Measurements from ENCODE around the gene S100P.
"Not testable (repeated sequence)": the region's sequence is repeated elsewhere in the genome, so short reads cannot be mapped to it uniquely, and the experiment has no call there.

S100P gene

GRCh38 chr4:6693231-6694176 lies at the start of gene S100P:
TSS of gene S100P (plus strand) at chr4:6693878. CDS start at chr4:6693933, 55 bp downstream.
- DNase-seq = no peak

- no peak for DNase-seq
Observed at GRCh38 chr4:6644792-6645530, 48.7 kb upstream of the S100P start.

GRCh38 chr4:6647169-6647568 lies 46.5 kb upstream of the S100P start:
- DNase-seq = no peak

GRCh38 chr4:6647582-6648230 lies 46.0 kb upstream of the S100P start:
- no peak for DNase-seq

DNA sequence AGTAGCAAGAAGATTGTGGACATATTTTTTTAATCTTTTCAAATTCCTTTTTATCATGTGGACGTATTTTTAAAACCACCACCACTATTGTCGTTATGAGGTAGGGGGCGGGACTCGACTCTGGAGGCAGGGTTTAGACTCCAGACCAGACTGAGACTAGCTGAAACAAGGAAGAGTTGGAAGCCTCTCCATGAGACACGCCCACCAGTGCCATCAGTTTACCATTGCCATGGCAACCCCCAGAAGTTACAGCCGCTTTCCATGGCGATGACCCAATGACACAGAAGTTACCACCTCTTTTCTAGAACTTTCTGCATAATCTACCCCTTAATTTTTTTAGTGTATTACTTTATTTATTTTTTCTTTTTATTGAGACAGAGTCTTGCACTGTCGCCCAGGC lies 44.5 kb upstream of the S100P start:
- no peak for DNase-seq

DNA sequence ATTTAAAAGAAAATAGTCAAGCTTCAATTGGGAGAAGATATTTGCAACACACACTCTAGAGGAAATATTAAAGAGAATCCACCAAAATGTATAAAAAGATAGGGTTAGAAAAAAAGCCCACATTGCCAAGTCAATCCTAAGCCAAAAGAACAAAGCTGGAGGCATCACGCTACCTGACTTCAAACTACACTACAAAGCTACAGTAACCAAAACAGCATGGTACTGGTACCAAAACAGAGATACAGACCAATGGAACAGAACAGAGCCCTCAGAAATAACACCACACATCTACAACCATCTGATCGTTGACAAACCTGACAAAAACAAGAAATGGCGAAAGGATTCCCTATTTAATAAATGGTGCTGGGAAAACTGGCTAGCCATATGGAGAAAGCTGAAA lies 39.5 kb upstream of the S100P start:
- DNase-seq = not testable (repeated sequence)

GRCh38 chr4:6655291-6655690 lies 38.4 kb upstream of the S100P start:
- not testable (repeated sequence) for DNase-seq

DNA sequence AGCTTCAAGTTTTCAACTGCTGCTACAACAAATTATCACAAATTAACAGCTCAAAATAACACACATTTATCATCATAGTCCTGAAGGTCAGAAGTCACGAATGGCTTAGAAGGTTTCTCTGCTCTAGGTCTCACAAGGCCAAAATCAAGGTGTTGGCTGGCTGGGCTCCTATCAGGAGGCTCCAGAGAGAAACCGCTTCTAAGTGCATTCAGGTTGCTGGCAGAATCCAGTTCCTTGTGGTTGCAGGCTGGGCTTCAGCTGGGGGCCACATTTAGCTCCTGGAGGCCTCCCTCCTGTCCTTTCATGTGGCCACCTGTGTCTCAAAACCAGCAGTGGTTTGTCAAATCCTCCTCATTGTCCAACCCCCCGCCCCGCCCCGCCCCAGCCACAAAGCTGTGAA lies 37.8 kb upstream of the S100P start:
- DNase-seq = no peak

- no peak for DNase-seq
Observed at GRCh38 chr4:6657242-6658208, 36.2 kb upstream of the S100P start.

DNA sequence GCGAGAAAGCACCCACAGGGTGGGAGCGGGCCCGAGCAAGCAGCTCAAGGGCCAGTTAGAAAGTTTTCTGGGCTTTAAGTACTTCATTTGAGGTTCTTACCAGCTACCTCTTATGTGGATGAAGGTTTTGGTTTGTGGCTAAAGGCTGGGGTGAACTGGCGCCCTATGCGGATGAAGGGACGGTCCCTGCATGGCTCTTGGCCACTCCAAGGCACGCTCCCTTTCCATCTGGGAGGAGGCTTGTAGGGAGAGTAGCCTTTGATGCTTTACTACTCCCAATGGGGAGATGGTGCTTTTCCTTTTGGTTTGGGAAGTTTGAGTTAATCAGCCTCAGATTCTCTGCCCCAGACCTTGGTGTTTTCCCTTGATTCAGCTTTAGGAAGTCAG lies 35.5 kb upstream of the S100P start:
- DNase-seq = no peak

DNA sequence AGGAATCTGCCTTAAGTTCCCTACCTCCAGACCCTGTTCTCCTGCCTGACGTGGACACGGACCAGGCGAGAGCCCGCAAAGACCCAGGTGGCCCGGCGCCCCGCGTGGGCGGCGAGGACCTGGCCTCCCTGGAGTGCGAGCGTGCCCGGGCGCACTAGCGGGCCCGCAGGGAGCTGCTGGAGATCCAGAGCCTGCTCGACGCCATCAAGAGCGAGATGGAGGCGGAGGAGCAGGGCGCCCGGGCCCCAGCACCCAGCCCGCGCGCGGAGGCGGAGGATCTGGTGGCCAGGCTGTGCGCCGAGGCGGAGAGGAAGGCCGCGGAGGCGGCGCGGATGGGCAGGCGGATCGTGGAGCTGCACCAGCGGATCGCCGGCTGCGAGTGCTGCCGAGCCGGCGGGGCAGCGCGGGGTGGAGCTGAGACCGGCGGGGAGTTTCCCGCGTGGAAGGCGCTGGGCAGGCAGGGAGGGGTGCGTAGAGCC lies 35.0 kb upstream of the S100P start:
- DNase-seq = no peak

DNA sequence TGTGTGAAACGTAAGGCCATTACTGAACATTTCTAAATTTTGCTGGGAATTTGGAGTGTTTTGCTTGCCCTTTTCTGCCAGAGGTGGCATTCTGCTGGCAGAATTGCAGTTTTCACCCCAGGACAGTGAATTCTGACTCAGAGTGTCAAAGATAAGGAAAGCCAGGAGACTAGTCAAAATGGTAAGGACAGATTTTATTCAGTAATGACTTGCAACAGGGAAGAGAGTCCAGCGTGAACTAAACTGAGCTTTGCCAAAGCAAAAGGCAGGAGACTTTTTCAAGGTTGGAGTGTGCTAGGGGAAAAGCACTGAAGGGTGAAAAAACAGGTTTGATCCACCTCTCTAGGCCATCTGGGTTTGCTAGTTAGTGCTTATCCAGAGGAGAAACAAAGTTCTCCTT lies 33.8 kb upstream of the S100P start:
- no peak for DNase-seq

DNA sequence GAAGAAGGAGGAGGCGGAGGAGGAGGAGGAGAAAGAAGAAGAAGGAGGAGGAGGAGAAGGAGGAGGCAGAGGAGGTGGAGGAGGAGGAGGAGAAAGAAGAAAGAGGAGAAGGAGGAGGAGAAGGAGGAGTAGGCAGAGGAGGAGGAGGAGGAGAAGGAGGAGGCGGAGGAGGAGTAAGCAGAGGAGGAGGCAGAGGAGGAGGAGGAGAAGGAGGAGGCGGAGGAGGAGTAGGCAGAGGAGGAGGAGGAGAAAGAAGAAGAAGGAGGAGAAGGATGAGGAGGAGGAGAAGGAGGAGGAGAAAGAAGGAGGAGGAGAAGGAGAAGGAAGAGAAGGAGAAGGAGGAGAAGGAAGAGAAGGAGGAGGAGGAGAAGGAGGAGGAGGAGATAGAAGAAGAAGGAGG lies 33.2 kb upstream of the S100P start:
- DNase-seq = no peak

DNA sequence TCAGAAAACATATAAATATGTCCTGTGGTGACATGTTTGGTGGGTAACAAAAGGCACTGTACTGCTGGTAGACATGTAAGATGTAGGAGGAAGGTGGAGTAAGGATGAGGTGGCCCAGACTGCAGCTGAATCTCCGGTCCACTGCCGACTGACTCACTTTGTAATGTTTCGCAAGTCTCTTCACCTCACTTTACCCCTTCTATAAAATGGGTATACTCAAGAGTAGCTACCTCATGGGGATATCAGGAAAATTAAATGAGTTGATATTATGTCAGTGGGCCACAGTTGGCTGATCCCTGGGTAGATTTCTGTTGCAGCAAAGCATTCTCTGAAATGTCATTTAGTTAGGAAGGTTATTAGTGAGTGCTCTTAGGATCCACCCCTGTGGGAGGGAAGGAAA lies 31.1 kb upstream of the S100P start:
- no peak for DNase-seq

- no peak for DNase-seq
Observed at GRCh38 chr4:6663596-6664393, 29.9 kb upstream of the S100P start.

DNA sequence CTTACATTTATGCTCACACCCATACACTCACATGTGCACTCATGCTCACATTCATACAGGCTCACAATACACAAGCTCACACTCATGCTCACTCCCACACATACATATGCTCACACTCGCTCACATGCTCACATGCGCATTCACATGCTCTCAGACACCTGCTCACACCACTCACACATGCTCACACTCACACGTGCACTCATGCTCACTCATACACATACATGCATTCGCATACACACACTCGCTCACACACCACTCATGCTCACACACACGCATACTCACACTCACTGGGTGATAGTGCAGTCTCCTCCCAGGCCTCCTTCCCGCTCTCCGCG lies 28.4 kb upstream of the S100P start:
- no peak for DNase-seq

DNA sequence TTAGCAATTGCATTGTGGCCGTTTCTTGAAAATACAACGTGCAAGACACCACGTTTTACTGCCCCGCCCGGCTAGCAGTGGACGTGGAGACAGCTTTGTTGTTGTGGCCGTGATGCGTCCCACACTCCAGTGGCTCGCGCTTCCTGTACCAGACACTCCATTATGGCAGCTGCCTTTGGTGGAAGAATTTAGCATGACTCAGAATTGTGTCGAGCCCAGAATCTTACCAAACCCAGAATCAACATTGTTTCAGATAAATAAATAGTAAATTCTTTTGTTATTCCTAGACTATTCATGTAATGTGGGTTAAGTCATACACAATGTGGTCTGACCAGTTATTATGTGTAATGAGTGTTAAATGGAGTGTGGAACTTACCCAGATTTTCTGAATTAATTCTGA lies 25.3 kb upstream of the S100P start:
- no peak for DNase-seq

- no peak for DNase-seq
Observed at GRCh38 chr4:6671648-6672047, 22.0 kb upstream of the S100P start.

GRCh38 chr4:6672131-6672530 lies 21.5 kb upstream of the S100P start:
- no peak for DNase-seq

GRCh38 chr4:6672541-6673190 lies 21.0 kb upstream of the S100P start:
- DNase-seq = not testable (repeated sequence)

- DNase-seq = peak in 1 of 3 experiments; percentile 83
Observed at GRCh38 chr4:6673191-6673659, 20.5 kb upstream of the S100P start.

Measured in NCI-H1417 (cell line).